HuH-7 (cell line): Measurements from ENCODE around the gene NRG3.

ENCODE experiments used
- DNase-seq: peaks from one replicate; pipeline ENCODE4 v3.0.0; 2011; ENCODE audit warnings: low spot score

NRG3 gene

DNA sequence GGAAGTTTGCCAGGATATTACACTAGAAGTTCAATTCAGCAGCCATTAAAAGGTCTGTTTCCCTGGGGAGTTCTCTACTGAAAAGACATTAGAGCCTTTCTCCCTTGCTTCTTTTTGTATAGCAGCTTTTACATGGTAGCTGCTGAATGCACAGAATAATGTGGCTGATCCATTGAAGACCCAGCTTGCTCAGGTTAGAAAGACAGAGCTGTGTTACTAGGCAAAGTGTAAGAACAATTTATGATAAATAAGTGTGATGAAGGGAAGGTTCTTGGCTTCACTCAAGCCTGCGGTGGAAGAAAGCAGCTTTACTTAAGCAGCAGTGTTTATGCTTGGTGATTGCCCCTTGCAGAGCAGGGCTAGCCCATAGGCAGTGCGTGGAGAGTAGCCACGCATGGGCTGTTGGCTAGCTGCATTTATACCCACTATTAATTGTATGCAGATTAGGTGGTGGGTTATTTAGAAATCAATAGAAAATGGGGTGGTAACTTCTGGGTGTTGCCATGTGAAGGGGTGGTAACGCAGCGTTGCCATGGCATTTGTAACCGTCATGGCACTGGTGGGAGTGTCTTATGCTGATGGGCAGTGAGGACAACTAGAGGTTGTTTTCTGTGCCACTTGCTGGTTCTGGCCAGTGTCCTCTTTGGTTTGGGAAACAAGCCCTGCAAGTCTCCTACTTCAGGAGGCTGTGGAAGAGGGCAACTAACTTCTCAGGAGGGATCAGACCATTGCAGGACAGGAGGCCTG lies 942.9 kb downstream of the NRG3 start:
- DNase-seq, result no peak

DNA sequence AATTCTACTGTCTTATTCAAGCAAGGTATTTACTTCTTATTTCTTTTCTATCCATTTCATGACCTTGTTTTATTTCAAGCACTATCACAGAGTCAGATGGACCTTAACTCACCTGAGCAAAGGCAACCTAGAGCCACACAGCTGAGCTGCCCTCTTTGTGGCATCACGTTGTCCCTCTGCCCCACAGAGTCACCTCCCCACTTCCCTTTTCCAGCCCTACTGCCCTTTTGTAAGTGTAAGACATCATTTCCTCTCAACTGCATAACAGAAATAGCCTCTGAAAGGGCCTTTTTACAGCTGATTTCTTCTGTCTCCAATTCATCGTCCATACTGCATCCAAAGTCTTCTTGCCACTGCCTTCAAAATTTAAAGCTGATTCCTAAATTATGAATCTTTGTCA lies 946.0 kb downstream of the NRG3 start:
- DNase-seq, result no peak

- no peak for DNase-seq
Observed at GRCh38 chr10:82826132-82826531, 951.1 kb downstream of the NRG3 start.

GRCh38 chr10:82827901-82828300 lies 952.9 kb downstream of the NRG3 start:
- no peak for DNase-seq

GRCh38 chr10:82847242-82847641 lies 972.2 kb downstream of the NRG3 start:
- no peak for DNase-seq

GRCh38 chr10:82850191-82850590 lies 975.2 kb downstream of the NRG3 start:
- DNase-seq, result no peak

- no peak for DNase-seq
Observed at GRCh38 chr10:82856957-82857613, 982.1 kb downstream of the NRG3 start.

GRCh38 chr10:82861889-82862288 lies 986.9 kb downstream of the NRG3 start:
- no peak for DNase-seq

- DNase-seq, result no peak
Observed at GRCh38 chr10:82865366-82865765, 990.4 kb downstream of the NRG3 start.

- no peak for DNase-seq
Observed at GRCh38 chr10:82866424-82867020, 991.5 kb downstream of the NRG3 start.

GRCh38 chr10:82867056-82867455 lies 992.1 kb downstream of the NRG3 start:
- DNase-seq, result no peak

DNA sequence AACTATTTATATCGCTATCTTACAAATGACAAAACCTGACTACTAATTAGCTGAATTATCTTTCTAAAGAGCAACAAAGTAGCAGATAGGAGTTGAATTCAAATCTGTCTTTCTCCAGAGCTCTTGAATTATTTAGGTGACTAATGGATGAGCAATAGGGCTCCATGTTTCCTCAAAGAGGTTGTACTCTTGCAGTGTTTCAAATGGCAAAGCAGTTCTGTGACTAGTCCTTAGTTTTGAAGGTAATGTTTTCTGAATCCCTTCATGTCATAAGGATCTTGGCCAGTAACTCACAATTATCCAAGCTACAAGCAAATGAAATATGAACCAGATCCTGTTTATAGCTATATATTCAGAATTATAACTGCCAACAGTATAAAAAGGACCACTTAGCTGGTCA lies 999.7 kb downstream of the NRG3 start:
- DNase-seq, result no peak

DNA sequence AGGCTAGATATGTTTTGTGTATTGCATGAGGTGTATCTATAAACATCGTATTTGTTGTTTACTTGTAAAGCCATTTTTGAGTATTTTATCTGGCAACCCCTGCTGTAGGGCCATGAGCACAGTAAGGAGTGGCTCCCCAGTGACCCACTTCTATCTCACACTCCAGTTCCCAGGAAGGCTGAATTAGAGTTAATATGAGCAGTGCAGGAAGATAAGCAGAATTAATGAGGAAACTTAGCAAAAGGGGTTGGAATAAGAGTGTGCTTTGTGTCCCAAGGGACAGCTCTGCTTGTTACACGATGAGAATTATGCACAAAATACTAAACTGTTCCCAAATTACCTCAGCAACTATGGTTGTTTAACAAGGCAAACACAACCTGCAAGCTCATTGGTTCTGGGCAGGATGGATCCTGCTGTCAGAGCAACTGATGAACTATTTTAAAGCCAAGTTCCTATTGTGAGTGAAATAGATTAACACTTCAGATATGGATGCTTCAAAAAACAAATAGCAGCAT lies 1005.8 kb downstream of the NRG3 start:
- no peak for DNase-seq

GRCh38 chr10:82882722-82883121 lies 1007.7 kb downstream of the NRG3 start:
- no peak for DNase-seq

- DNase-seq, result no peak
Observed at GRCh38 chr10:82883603-82884002, 1008.6 kb downstream of the NRG3 start.

- no peak for DNase-seq
Observed at GRCh38 chr10:82887488-82887887, 1012.5 kb downstream of the NRG3 start.

DNA sequence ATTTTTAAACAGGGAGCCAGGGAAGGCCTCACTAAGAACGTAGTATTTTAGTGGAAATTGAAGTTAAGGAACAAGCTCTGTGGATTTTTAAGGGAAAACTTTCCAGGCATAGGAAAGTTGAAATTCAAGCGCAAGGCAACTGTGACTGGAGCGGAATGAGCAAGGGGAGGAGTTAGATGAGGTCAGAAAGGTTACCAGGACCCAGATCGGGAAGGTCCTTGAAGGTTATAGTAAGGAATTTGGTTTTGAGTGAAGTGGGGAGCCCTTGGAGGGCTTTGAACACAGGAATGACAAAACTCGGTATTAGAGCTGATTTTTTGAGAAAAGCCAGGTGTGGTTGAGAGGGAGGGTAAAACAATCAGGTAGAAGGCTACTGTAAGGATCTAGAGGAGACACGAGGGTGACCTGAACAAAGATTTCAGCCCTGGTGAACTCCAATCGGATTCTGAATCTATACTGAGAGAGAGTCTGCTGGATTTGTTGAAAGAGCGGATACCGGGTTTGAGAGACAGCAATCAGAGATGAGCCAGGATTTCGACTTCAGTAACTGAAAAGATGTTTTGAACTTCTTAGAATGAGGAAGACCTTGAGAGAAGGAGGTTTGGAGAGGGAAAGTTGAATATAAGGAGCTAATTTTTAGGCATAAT lies 1013.9 kb downstream of the NRG3 start:
- DNase-seq, result no peak

GRCh38 chr10:82889728-82890127 lies 1014.7 kb downstream of the NRG3 start:
- DNase-seq, result no peak

GRCh38 chr10:82890573-82890972 lies 1015.6 kb downstream of the NRG3 start:
- no peak for DNase-seq

GRCh38 chr10:82908096-82908495 lies 1033.1 kb downstream of the NRG3 start:
- DNase-seq, result no peak

- DNase-seq, result no peak
Observed at GRCh38 chr10:82908751-82909150, 1033.8 kb downstream of the NRG3 start.

GRCh38 chr10:82910301-82910700 lies 1035.3 kb downstream of the NRG3 start:
- DNase-seq, result no peak

- no peak for DNase-seq
Observed at GRCh38 chr10:82914655-82915136, 1039.7 kb downstream of the NRG3 start.
